ENCODE measurements around the gene PARP12.
"Not testable (repeated sequence)": the region's sequence is repeated elsewhere in the genome, so short reads cannot be mapped to it uniquely, and the experiment has no call there.

PARP12 gene, protein sequence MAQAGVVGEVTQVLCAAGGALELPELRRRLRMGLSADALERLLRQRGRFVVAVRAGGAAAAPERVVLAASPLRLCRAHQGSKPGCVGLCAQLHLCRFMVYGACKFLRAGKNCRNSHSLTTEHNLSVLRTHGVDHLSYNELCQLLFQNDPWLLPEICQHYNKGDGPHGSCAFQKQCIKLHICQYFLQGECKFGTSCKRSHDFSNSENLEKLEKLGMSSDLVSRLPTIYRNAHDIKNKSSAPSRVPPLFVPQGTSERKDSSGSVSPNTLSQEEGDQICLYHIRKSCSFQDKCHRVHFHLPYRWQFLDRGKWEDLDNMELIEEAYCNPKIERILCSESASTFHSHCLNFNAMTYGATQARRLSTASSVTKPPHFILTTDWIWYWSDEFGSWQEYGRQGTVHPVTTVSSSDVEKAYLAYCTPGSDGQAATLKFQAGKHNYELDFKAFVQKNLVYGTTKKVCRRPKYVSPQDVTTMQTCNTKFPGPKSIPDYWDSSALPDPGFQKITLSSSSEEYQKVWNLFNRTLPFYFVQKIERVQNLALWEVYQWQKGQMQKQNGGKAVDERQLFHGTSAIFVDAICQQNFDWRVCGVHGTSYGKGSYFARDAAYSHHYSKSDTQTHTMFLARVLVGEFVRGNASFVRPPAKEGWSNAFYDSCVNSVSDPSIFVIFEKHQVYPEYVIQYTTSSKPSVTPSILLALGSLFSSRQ

DNA sequence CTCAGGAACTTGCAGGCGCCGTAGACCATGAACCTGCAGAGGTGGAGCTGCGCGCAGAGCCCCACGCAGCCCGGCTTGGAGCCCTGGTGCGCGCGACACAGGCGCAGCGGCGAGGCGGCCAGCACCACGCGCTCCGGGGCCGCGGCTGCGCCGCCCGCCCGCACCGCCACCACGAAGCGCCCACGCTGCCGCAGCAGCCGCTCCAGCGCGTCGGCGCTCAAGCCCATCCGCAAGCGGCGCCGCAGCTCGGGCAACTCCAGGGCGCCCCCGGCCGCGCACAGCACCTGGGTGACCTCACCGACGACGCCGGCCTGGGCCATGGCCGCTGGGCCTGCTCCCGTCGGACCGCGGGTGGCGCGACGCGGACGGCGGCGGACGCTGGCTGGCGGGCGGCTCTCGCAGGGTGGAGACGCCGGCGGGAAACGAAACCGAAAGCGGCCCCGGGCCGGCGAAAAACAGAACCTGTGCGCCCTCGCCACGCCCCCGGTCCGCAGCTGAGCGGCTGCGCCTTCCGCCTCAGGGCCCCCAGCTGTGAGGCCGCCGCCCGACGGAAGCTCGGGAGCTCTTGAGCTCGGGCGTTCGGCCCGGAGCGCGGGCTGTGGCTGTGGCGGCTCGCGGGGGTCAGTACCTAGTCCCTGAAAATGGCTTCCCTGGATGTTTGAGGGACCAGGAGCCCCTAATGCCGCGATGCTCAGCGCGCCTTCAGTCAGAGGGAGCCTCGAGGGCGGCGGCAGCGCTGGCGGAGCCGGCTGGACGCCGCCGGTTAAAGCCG is at the start of gene PARP12:
TSS of gene PARP12 (minus strand) at position 424 of the 772 bp plus-strand sequence. CDS start at position 320, 104 bp downstream.
- DNase-seq (ENCODE audit: low read depth in 2 of 2): peak; percentile 60 to 82

- not testable (repeated sequence) for DNase-seq (ENCODE audit: low read depth in 2 of 2)
Observed at GRCh38 chr7:140108777-140109176, 46.0 kb upstream of the PARP12 start.

DNA sequence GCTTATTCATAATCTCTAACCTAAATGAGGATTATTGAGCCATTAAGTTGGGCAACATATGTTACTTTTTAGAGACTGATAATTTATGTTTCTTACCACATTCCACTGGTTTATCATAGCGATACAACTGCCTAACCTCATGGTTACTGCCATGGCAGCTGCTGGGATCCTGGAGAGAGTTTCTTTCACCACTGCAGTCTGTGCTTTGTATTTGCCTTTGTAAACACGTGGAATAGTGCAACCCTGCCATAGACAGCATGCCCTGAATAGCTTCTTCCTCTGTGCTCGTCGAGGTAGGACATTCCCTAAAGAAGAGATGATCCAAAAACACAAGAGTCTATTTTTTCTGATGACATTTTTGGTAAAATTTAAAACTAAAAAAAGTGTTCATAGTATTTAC is 33.7 kb upstream of the PARP12 start:
- DNase-seq (ENCODE audit: low read depth in 2 of 2): no peak

DNA sequence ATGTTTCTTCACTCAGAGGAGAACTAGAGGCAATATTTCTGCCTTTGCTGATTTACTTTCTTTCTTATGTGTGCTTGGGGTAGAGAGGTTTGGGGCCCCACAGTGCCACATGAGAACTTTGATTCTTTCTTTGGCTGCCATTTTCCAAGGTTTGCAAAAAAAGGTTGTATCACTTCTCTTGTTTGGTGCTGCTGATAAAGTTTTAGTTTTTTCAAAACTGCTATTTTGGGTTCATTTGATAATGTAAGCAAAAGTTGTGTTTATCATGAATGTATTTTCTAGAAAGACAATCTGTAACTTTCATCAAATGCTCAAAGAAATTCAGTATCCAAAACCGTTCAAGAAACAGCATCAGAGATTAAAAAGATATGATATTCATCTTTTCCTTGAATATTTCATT is 30.6 kb upstream of the PARP12 start:
- DNase-seq (ENCODE audit: low read depth in 2 of 2): no peak

DNA sequence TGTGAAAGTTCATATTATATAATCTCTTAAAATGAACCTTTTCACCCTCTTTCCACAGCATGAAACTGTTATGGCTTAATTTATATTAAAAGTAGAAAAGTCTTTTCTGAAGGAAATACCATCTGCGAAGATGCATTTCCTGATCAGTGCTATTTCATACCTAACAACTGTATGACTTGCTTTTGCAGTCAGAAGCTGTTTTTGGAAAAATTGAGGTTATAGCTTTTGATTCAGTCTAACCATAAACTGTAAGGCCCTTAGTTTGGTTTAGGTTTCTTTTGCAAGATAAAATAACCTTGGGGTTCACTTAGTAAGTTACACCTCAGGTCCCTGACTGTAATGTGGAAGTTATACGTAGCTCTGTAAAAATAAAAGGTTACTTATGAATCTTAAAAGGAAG is 22.7 kb upstream of the PARP12 start:
- no peak for DNase-seq (ENCODE audit: low read depth in 2 of 2)

DNA sequence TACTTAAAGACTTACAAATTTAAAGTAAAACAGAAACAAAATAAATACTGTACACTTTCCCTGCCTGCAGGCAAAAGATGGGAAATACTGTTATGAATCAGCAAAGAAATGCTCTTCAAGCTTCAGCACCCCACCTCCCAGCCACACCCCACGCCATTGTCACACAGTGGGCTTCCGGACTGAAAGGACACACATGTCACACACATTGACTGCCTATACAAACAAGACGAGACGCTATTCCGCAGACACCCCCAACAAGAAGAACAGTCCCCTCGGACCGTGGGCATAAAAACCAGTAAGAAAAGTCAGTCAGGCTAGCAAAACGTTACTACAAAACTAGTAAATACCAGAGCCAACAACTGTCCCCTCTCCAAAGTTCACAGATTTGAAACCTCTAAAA is 22.2 kb upstream of the PARP12 start:
- DNase-seq (ENCODE audit: low read depth in 2 of 2): no peak

DNA sequence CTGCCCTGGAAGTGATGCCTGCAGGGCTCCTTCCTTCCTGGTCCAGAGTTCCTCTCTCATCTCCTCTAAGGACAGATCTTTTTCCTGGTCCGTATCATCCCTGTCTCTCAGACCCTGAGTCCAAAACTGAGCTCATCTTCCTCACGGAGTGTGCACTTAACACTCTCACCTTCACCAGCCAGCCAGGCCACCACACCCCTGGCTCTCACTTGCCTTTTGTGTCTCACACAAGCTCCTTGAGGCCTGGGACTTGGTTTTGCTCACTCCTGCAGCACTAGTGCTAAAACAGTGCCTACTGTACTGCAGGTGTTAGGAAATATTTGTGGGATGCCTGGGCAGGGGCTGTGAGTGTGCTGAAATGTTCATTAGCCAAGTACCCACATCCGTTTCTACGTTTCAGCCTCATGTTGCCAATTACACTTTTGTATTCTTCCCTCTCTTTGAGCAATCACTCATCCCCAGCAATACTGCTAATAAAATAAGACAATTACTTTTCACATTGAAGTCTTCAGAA is 21.4 kb upstream of the PARP12 start:
- no peak for DNase-seq (ENCODE audit: low read depth in 2 of 2)

- DNase-seq (ENCODE audit: low read depth in 2 of 2): no peak
Observed at GRCh38 chr7:140082770-140083169, 20.0 kb upstream of the PARP12 start.

- DNase-seq (ENCODE audit: low read depth in 2 of 2): no peak
Observed at GRCh38 chr7:140081774-140082425, 19.1 kb upstream of the PARP12 start.

DNA sequence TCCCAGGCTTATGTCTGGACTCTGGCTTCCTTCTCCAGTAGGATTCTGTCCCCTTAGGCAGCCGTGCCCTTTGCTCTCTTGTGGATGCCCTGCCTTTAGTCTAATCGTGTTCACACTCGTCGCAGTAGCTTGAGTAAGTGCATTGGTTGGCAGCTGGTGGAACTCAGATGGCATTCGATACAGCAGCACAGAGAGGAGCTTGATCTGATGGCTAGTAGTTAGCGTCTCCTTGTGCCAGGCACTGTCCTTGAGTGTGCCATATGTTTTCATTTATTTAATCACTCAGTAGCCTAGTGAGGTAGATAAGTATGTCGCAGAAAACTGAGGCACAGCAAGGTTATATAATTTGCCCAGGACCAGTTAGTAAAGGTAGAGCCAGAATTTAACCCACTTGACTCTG is 18.2 kb upstream of the PARP12 start:
- no peak for DNase-seq (ENCODE audit: low read depth in 2 of 2)

DNA sequence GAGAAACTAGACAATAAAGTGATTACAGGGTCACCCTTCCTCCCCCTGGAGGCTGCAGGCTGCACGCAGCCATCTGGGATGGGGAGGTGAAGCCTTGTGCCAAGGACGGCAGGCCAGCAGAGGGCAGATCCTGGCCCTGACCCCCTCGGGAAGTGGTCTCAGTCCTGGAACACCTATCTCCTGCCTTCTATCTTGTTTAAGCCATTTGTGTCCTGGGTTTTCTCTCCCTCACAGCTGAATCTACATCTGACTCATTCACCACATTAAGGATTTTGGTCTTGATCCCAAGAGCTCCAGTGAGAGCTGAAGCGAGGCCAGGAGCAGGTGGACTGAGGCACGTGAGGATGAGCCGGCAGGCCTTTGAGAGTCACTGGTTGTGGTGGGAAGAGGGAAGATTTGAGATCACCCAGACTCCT is 16.4 kb upstream of the PARP12 start:
- no peak for DNase-seq (ENCODE audit: low read depth in 2 of 2)

- no peak for DNase-seq (ENCODE audit: low read depth in 2 of 2)
Observed at GRCh38 chr7:140078392-140078791, 15.6 kb upstream of the PARP12 start.

DNA sequence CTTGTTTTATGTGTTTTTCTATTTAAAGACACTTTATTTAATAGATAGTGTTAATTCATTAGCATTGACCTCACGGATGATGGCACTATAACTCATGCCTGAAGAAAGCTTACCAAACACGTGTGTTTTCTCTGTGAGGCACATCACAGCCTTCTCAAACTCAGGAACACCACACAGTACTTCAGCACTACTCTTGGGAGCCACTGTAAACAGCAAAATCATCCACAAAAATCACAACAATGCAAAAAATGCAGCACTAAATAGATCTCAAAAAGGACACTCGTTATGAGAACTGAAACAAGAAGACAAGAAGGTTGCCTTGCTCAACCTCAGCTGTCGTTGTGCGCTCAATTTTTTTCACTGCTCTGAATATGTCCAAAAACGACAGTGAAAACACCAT is 12.0 kb upstream of the PARP12 start:
- DNase-seq (ENCODE audit: low read depth in 2 of 2): no peak

DNA sequence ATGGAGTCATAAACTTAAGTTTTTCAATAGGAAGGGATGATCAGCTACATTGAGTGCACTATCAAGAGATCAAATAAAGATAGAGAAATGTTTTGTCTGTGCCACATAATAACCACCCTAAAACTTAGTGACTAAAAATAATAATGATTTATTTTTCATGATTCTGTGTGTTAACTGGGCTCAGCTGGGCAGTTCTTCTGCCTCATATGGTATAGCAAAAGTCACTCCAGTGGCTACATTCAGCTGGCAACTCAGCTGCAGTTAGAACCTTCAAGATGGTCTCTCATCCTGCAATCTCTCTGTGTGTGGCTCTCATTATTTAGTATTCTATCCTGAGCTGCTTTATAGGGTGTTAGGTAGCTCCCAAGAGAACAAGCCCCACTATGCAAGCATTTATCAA is 7.8 kb upstream of the PARP12 start:
- DNase-seq (ENCODE audit: low read depth in 2 of 2): no peak

DNA sequence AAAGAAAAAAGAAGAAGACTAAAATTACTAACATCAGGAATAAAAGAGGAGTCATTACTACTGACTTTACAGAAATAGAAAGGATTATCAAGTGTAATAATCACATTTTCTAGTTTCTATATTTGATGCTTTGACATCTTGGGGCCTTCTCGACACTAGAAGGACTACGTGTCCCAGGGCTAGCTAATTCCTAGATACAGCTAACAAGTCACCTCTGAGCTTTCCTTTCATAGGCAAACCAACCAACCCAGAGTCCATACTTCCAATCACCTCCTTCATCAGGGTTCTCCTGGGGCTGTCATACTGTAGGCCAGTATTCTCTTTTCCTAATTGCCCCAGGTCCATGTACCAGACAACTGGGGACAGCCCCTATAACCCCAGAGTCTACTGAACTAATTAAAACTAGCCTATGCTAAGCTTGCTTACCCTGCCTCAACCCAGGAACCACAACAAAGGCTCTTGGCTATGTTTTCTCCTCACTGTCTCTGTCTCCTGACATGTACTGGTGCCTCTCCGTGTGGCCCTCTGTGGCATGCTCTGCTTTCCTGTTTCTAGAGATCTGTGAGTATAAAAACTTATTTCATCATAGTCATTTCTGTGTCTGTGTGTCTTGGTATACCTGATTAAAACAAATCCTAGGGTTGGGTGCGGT is 6.7 kb upstream of the PARP12 start:
- DNase-seq (ENCODE audit: low read depth in 2 of 2): no peak

DNA sequence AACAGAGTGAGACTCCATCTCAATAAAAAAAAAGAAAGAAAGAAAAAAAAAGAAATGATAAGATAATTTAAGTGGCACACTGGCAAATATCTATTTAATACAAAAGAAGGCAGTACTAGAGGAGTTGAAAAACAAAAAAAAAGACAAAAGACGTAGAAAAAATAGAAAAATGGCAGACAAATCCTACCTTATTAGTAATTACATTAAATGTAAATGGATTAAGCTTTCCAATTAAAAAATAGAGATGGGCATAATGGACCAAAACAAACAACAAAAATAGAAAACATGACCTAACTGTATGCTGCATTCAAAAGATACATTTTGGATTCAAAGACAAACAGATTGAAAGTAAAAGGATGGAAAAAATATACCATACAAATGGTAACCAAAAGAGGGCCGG is 5.3 kb upstream of the PARP12 start:
- DNase-seq (ENCODE audit: low read depth in 2 of 2): no peak

- no peak for DNase-seq (ENCODE audit: low read depth in 2 of 2)
Observed at GRCh38 chr7:140067052-140067451, 4.3 kb upstream of the PARP12 start.

- no peak for DNase-seq (ENCODE audit: low read depth in 2 of 2)
Observed at GRCh38 chr7:140062118-140062527, 628 bp downstream of the PARP12 start.

DNA sequence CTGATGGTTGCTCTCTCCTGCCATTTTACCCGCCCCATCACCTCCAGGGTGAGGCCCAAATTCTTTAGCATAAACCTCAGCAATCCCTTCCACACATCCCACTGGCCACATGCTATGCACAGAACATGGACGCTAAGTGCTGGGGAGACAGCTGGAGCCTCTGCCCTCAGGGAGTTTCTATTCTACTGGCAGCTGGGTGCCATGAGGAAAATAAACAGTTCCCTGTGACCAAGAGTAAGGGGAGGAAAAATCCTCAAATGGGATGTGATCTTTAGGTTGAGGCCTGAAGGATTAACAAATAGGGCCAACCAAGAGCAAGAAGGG is 1.2 kb downstream of the PARP12 start:
- no peak for DNase-seq (ENCODE audit: low read depth in 2 of 2)

- DNase-seq (ENCODE audit: low read depth in 2 of 2): no peak
Observed at GRCh38 chr7:140060788-140061606, 1.8 kb downstream of the PARP12 start.

DNA sequence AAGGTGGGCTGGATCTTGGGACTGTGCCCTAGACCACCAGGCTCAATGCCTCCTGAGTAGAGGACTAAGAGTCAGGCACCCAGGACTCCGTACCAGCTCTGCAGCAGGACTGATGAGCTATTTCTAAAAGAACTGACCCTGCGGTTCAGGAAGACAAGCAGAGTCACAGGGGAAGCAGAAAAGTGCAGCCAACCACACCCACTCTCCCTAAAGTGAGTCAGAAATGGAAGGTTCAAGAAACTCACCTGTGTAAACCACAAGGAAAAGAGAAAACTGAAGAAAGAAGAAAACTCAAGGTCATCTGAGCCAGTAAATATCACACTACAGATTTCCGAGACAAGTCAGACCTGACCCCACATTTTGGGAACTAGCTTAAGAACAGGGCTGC is 2.5 kb downstream of the PARP12 start:
- no peak for DNase-seq (ENCODE audit: low read depth in 2 of 2)
